Midbrain (tissue), 1 donor: ENCODE data around the gene FOXP1.

Source experiments
- DNase-seq: peaks from one replicate; lab custom pipeline; 2025; lab: John Stamatoyannopoulos, UW

The FOXP1 gene

GRCh38 chr3:71210257-71211007, 373.1 kb downstream of the FOXP1 start:
- DNase-seq: no peak

- DNase-seq: no peak
Measured at GRCh38 chr3:71208211-71209095, 375.1 kb downstream of the FOXP1 start.

- DNase-seq: no peak
Measured at GRCh38 chr3:71207632-71208031, 375.9 kb downstream of the FOXP1 start.

GRCh38 chr3:71206305-71207165, 377.0 kb downstream of the FOXP1 start:
- no peak for DNase-seq

GRCh38 chr3:71203727-71204488, 379.6 kb downstream of the FOXP1 start:
- no peak for DNase-seq

- no peak for DNase-seq
Measured at GRCh38 chr3:71202848-71203533, 380.5 kb downstream of the FOXP1 start.

GRCh38 chr3:71201939-71202338, 381.6 kb downstream of the FOXP1 start:
- peak; percentile 67 for DNase-seq

- DNase-seq: no peak
Measured at GRCh38 chr3:71197841-71198565, 385.5 kb downstream of the FOXP1 start.

- no peak for DNase-seq
Measured at GRCh38 chr3:71195492-71195891, 388.0 kb downstream of the FOXP1 start.

- DNase-seq: no peak
Measured at GRCh38 chr3:71194785-71195184, 388.7 kb downstream of the FOXP1 start.

- DNase-seq: no peak
Measured at GRCh38 chr3:71191031-71191482, 392.5 kb downstream of the FOXP1 start.

- no peak for DNase-seq
Measured at GRCh38 chr3:71189480-71189879, 394.0 kb downstream of the FOXP1 start.

GRCh38 chr3:71187715-71188114, 395.8 kb downstream of the FOXP1 start:
- DNase-seq: no peak

- DNase-seq: no peak
Measured at GRCh38 chr3:71186801-71187200, 396.7 kb downstream of the FOXP1 start.

- no peak for DNase-seq
Measured at GRCh38 chr3:71185733-71186455, 397.6 kb downstream of the FOXP1 start.

GRCh38 chr3:71184252-71184651, 399.3 kb downstream of the FOXP1 start:
- no peak for DNase-seq

GRCh38 chr3:71183549-71183948, 400.0 kb downstream of the FOXP1 start:
- DNase-seq: no peak

GRCh38 chr3:71180524-71180923, 403.0 kb downstream of the FOXP1 start:
- DNase-seq: no peak

GRCh38 chr3:71177375-71177774, 406.2 kb downstream of the FOXP1 start:
- no peak for DNase-seq
